Fibroblast of mammary gland (primary cell): ENCODE data around the gene VWCE.

ENCODE experiments used
- DNase-seq: peaks from one replicate; pipeline ENCODE4 v3.0.0-alpha.2; 2010; ENCODE audit warnings: low read depth
- H3K4me3 ChIP-seq: 2 replicates; pipeline ENCODE4 v1.5.1; 2011; ENCODE audit warnings: low read depth, mild to moderate bottlenecking, low read length, moderate library complexity; ENCODE audit not compliant: control insufficient read depth
- TF ChIP-seq, protein P1 (sequence below): conservative IDR thresholded peaks from 2 replicates; pipeline ENCODE4 v1.5.1; 2011; ENCODE audit warnings: low read depth, low read length, inconsistent platforms; ENCODE audit not compliant: control insufficient read depth, insufficient read depth

Gene VWCE

DNA sequence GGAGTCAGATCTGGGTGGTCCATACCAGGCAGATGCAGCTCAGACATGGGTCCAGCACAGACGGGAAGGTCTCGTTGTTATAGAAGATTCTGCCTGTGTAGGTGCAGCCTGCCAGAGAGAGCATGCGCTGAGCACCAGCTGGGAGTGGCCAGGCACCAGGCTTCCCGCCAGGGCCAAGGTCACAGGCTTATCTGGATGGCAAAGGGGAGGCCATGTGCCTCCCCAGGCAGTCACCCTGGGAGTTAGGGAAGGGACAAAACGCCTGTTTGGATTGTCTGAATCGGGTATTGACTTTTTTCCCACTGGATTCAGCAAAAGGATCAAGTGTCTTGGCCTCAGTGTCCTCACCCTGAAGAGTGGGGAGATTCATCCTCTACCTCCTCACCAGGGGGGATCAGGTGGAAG is 27.7 kb downstream of the VWCE start:
- no peak for DNase-seq
- TF ChIP-seq, protein P1, sequence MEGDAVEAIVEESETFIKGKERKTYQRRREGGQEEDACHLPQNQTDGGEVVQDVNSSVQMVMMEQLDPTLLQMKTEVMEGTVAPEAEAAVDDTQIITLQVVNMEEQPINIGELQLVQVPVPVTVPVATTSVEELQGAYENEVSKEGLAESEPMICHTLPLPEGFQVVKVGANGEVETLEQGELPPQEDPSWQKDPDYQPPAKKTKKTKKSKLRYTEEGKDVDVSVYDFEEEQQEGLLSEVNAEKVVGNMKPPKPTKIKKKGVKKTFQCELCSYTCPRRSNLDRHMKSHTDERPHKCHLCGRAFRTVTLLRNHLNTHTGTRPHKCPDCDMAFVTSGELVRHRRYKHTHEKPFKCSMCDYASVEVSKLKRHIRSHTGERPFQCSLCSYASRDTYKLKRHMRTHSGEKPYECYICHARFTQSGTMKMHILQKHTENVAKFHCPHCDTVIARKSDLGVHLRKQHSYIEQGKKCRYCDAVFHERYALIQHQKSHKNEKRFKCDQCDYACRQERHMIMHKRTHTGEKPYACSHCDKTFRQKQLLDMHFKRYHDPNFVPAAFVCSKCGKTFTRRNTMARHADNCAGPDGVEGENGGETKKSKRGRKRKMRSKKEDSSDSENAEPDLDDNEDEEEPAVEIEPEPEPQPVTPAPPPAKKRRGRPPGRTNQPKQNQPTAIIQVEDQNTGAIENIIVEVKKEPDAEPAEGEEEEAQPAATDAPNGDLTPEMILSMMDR = no peak
- no peak overlapping the region for H3K4me3 ChIP-seq

DNA sequence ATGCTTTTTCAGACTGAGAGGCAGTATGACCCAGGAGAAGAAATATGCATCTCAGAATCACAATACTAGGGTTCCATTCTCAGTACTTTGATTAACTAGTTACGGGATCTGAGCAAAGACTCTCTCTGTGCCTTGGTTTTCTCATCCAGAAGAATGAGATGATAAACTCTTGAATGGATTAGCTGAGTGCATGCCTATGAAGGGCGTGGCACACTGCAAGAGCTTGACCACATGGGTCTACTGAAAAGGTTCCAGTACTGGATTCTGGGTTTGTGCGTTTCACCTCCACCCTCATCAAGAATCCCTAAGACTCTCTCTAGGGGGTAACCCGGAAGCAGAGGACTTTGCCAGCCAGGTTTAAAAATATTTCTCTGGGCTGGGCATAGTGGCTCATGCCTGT is 28.5 kb downstream of the VWCE start:
- DNase-seq = peak; percentile 14
- TF ChIP-seq, protein P1 = no peak
- H3K4me3 ChIP-seq = no peak overlapping the region

DNA sequence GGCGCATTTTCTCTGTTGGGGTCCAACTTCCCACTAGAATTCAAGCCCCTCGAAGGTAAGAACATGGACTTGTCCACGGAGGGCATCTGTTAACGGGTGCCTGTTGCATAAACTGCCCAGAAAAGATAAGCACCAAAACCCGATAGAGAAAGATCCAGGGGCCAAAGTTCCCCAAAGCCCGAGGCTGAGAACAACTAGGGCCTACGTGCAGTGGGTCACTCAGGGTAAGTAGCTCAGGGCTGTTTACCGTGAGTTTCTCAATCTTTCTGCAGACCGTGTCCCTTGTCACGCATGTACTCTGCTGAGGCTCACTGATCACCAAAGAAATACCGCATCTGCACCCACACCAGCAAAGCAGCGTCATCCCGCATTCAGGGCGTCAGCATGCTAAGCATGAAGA is 29.8 kb downstream of the VWCE start:
- H3K4me3 ChIP-seq = no peak overlapping the region
- no peak for DNase-seq
- TF ChIP-seq, protein P1 = no peak

DNA sequence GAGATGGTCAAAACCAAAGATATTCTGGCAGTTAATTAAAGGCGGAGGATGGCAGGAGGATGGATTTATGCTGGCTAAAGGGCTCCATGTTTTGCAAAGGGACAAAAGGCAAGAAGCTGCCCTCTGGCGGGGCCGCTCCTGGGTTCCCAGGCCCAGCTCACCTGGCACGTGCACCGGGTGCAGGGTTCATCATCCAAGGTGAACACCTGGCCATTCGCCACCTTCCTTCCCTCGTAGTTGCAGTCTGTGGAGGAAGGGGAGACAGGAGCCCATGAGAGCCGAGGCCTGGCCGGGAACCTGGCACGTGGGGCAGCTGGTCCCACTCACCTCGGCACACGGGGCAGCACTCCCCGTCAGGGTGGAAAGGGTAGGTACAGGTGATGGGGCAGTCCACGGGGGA is 30.3 kb downstream of the VWCE start:
- TF ChIP-seq, protein P1 = no peak
- H3K4me3 ChIP-seq = no peak overlapping the region
- DNase-seq = no peak

DNA sequence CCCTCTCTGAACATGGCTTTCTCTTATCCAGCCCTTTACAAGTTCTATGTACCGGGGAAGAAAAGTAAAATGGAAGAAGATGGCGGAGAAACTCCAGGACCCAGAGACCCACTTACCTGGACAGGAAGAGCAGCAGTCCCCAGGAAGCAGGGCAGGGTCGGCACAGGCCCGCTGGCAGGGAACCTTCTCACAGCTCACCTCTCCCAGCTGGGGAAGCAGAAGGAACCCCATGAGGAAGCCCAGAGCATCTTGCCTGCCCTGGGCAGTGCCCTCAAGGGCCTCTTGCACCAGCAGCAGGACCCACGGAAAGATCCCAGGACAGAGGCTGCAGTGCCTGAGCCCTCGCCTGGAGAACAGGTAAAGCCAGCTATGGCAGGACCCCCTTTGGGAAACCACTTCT is 30.7 kb downstream of the VWCE start:
- no peak overlapping the region for H3K4me3 ChIP-seq
- DNase-seq = no peak
- TF ChIP-seq, protein P1 = no peak

DNA sequence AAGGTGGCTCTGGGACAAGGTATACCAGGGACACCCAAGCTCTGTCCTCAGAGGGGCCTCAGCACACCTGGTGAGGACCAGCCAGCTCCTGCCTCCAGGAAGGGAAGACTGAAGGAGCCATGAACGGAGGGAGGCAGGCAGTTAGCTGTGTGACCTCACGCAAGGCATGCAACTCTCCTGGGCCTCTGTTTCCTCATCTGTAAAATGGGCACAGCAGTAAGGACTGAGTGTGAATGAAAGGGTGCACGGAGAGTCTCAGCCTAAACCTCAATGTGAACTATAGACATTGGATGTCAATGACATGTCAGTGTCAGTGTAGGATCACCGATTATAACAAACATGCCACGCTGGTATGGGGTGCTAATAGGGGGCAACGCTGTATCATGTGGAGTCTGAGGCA is 35.8 kb downstream of the VWCE start:
- TF ChIP-seq, protein P1 = no peak
- DNase-seq = no peak
- H3K4me3 ChIP-seq = no peak overlapping the region

DNA sequence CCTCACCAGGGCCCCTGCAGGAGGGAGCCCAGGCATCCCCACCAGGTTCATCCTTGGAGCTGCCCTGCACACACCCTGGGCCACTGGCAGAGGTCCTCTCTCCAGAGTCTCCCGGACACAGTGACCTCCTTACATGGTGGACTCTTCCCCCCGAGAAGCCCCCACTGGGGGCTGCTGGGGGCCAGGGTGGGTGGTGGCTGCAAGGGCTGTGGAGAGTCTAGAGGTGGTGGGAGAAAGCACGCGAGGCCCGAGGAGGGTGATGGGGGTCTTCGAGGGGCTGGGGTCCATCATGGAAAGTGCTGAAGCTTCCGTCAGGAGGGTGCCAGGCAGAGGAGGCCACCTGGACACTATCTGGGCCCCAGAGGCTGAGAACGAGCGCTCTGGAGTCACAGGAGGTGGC is 36.6 kb downstream of the VWCE start:
- DNase-seq = no peak
- TF ChIP-seq, protein P1 = no peak
- H3K4me3 ChIP-seq = no peak overlapping the region
